DMS 273 (cell line): Measurements from ENCODE around the gene JMJD7.

Experiments used
- DNase-seq: peaks from one replicate; lab custom pipeline; 2025; ENCODE audit not compliant: unreplicated experiment; lab: John Stamatoyannopoulos, UW

JMJD7 gene

DNA sequence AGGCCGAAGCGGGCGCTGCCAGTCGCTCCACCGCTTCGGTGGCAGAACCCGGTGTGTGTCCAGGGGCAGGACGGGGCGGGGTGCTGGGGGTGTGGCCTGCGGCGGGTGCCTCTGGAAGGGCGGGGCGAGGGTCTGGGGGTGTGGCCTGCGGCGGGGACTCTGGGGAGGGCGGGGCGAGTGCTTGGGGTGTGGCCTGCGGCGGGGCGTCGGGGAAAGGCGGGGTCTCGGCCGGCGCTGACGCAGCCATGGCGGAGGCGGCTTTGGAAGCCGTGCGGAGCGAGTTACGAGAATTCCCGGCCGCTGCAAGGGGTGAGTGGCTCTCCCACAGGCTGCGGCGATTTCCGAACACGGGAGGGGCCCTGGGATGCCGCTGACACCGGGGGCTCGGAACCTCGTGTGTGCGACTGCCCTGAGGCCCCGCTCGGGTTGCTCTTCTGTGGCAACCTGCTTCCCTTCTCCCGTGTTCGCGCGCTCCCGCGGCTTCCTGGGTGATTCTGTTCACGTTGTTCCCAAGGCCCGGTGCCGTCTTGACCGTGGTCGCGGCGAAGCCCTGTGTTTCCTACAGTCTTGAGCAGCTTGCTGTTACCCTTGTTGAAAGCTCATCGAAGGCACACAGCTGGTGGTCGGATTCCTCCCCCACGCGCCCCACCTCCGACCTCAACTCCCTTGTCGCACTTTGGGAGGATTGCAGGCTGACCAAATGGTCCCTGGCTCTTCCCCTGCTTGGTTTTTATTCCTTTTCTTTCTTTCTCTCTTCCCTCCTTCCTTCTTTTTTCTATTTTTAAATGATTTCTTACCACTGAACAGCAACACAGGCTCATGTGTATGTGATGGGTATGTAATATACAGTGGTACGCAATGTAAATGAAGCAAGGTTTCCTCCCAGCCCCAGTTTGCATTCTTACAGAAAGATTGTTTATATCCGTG, at the start of gene JMJD7:
TSS of gene JMJD7 (plus strand) at position 213 of the 927 bp plus-strand sequence. CDS start at position 246, 33 bp downstream.
- DNase-seq, result peak; percentile 91

GRCh38 chr15:41778521-41778920, 49.4 kb upstream of the JMJD7 start:
- no peak for DNase-seq

GRCh38 chr15:41779662-41780157, 48.2 kb upstream of the JMJD7 start:
- no peak for DNase-seq

DNA sequence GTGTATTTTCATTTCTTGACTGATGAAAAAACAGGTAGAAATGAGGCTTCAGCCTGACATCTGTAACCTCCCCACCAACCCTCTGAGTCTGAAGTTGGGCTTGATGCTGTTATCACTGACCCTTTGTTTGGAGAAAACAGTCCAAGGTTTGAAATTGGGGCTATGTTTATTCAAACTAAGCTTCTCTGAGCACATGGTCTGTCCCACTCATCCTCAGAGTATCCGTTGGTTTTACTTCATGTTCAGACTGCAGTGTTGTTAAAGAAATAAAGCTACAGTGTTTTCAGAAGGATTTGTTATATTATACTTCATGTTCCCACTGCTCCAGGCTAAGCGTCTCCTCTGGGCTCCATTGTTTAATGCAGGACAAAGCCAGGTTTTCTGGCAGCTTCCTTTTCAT, 47.6 kb upstream of the JMJD7 start:
- no peak for DNase-seq

GRCh38 chr15:41780727-41781126, 47.2 kb upstream of the JMJD7 start:
- no peak for DNase-seq

- DNase-seq, result no peak
These were observed 45.3 kb upstream of the JMJD7 start for GRCh38 chr15:41782371-41783282.

DNA sequence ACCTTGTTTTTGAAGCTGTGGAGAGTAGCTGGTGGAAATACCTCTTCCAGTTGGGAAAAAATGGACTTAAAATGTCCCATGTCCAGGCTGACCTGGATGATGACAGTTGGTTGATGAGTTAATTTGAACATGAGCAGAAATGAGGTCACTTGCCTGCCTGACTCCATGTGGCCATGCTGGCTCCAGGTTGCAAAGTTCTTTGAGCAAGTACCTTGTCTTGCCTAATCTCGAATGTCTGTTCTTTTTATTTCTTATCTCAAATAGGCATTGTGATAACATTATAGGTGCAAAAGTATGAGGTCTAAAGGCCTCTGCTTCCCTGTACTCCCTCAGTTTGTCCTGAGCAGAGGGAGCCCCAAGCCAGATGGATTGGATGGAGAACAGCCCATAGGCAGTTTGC, 44.6 kb upstream of the JMJD7 start:
- DNase-seq, result no peak

DNA sequence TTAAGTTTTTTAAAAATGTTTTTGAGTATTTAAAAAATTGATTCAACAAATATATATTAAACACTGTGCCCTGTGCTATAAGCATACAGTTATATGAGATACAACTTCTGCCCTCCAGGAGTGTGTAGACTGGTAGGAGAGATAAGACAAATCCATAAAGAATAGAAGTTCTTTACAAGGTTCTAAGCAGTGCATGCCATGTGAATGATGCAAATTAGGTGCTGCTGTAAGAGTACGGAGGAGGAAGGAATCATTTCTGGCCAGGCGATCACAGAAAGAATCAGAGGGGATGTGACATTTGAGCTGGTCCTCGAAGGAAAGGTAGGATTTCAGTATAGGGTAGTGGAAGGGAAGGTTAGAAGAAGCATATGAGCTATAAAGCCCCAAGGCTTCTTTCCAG, 39.6 kb upstream of the JMJD7 start:
- DNase-seq, result no peak

GRCh38 chr15:41789236-41789635, 38.7 kb upstream of the JMJD7 start:
- DNase-seq, result no peak

DNA sequence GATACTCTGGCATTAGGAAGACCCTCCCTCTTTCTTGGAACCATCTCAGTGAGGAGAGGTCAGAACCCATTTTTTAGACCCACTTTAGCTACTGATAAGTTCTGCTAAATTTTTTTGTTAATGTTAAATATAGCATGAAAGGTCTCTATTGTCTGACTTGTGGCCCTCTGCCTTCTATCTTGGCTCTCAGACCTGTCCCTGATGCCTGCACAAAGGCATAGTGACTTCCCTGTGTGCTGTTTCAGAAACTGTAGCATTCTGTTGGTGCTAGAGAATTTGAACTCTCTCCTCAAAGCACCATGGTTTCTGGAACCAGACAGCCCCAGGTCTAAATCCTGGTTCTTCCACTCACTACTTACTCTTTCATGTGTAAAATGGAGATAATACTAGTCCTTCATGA, 38.2 kb upstream of the JMJD7 start:
- no peak for DNase-seq

DNA sequence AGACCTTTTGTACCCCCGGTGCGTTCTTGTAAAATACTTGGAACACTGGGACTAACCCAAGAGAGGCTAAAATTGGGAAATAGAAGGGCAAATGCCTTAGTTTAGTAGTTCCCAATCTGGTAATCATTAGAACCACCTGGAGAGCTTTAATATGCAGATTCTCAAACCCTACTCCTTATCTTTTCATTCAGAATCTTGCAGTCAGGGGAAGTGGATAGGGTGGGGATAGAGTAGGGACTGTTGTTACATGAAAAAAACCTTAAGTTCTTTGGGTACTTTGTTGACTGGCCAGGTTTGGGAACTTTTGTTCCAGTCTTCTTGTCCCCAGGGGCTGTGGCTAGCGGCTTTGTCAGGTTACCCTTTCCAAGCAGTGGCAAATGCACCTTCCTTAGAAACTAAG, 37.7 kb upstream of the JMJD7 start:
- no peak for DNase-seq

GRCh38 chr15:41790756-41791546, 36.9 kb upstream of the JMJD7 start:
- DNase-seq, result no peak

DNA sequence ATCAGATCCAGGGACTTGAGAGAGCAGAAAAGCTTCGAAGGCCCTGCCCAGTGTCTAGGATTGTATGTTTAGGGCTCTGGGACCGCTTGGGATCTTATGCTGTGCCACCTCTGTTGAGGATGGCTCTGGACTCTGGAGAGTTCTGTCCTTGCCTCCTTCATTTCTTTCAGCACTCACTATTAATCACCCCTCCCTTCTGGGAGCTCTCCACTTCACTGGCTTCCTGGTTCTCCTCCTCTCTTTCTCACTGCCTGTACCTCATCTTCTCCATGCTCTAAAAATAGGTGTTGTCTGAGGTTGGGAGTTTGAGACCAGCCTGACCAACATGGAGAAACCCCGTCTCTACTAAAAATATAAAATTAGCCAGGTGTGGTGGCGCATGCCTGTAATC, 36.4 kb upstream of the JMJD7 start:
- DNase-seq, result no peak

- peak; percentile 17 for DNase-seq
These were observed 35.8 kb upstream of the JMJD7 start for GRCh38 chr15:41792000-41792637.

GRCh38 chr15:41794081-41794480, 33.8 kb upstream of the JMJD7 start:
- DNase-seq, result no peak

- no peak for DNase-seq
These were observed 31.7 kb upstream of the JMJD7 start for GRCh38 chr15:41795996-41796856.

GRCh38 chr15:41797201-41797944, 30.5 kb upstream of the JMJD7 start:
- no peak for DNase-seq

DNA sequence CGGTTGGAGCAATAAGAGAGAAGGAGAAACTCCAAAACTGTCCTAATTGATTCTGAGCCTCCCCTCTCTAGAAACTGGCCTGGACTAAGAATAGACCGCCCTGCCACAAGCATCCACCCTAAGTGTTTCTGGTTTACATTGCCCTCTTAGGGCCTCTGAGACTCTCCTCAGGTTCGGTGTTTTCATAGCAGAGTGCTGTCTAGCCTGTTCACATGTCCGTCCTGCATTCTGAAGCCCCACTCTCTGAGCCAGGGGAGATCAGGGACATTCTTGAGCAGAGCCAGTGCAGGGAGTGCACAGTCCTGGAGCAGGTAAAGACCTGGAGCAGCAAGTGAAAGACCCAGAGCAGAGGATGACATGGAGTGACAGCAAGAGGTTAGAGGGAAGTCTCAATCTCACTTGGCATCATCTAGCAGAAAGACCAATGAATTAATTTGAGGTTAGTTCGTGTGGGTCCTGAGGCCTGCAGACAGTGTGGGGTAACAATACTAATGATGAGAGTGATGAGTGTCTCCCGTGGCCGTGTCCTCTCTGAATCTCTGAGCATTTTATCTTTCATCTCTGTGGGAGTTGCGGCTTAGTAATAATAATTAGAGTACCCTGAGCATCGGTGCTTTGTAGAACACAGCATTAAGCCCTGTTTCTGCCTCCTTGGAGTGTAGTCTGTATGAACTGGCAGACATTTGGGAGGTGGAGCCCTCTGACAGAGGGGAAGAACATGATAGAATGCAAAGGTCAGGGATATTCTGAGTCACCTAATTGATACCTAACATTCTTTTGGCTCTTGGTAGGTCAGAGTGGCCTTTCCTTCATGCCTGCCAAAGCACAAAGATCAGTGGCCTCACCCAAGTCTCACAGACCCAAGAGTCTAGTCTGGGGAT, 29.0 kb upstream of the JMJD7 start:
- no peak for DNase-seq
